ENCODE data around the gene CRYBG3.

GRCh38 chr3:97883736-97884135, 61.9 kb downstream of the CRYBG3 start:
- TF ChIP-seq ZNF704 (tag by site-specific recombination; IDR thresholded peaks at IDR 0.05) (no peak), ZNF513 (tag by site-specific recombination; IDR thresholded peaks at IDR 0.05) (no peak), ZNF792 (tag by site-specific recombination; IDR thresholded peaks at IDR 0.05) (no peak), GLI2 (tag by site-specific recombination; IDR thresholded peaks at IDR 0.05; ENCODE audit: borderline replicate concordance, low read depth) (no peak), PBX3 (CRISPR knock-in tag; IDR thresholded peaks at IDR 0.05) (no peak)
